GM12878 (cell line): ENCODE measurements around the gene CRMP1. TPM values are rescaled to one million over a fixed set of nuclear protein-coding genes. Genes with fewer than 3 reads are reported as not detected.

Source experiments
- ATAC-seq: fragments of 200-7000 bp; cut with Tn5 transposase; 3 replicates; pipeline ENCODE4 v1.9.1; 2020; ENCODE audit warnings: mild to moderate bottlenecking, moderate library complexity
- BruUV-seq: library from RNA; stranded (reverse); fragments of 400-500 nt; replicated peaks from 2 replicates; lab custom pipeline; 2021; lab: Mats Ljungman, UMichigan
- CTCF ChIA-PET: fragments of 300-600 bp; sonication (Branson Sonifier 250); formaldehyde crosslinking; extraction: SDS; loops from one replicate; lab custom pipeline; 2021; ENCODE audit warnings: inconsistent platforms; lab: Yijun Ruan, JAX
- POLR2A ChIA-PET: fragments of 350-600 bp; formaldehyde crosslinking; extraction: SDS; loops from one replicate; lab custom pipeline; 2021; ENCODE audit warnings: inconsistent platforms; lab: Charles Lee
- RAD21 ChIA-PET: fragments of 300-600 bp; sonication (Branson Sonifier 250); formaldehyde crosslinking; loops from one replicate; lab custom pipeline; 2023; ENCODE audit warnings: antibody characterized with exemption; ENCODE audit not compliant: unreplicated experiment; lab: Charles Lee
- SMC1A ChIA-PET: fragments of 300-600 bp; sonication (Branson Sonifier 250); formaldehyde crosslinking; loops from one replicate; lab custom pipeline; 2023; ENCODE audit not compliant: unreplicated experiment, uncharacterized antibody; lab: Charles Lee
- DNase-seq: peaks from one replicate; pipeline ENCODE4 v3.0.0-alpha.2; 2011; ENCODE audit warnings: low read depth, low spot score
- FAIRE-seq: peaks from 3 replicates; lab custom pipeline; 2011; peaks lifted over from hg19 to GRCh38; lab: Jason Lieb, UNC
- H2AFZ ChIP-seq: 2 replicates; pipeline ENCODE4 v1.6.0; 2011; ENCODE audit warnings: low read depth, low read length, control low read depth; ENCODE audit not compliant: control insufficient read depth
- H3K27ac ChIP-seq: 2 replicates; pipeline ENCODE4 v1.5.1; 2011; ENCODE audit warnings: control low read depth; ENCODE audit not compliant: control insufficient read depth, insufficient read depth
- H3K27me3 ChIP-seq, 2 experiments: replicated peaks in 1 of 2; 2 replicates each; pipeline versions ENCODE4 v1.6.0 to v1.6.1; 2011; ENCODE audit warnings: low read length in 1 of 2; ENCODE audit not compliant: control insufficient read depth in 2 of 2, insufficient read depth in 2 of 2
- H3K36me3 ChIP-seq, 2 experiments: 2 replicates each; pipeline ENCODE4 v1.5.1; 2011; ENCODE audit warnings: low read length in 1 of 2; ENCODE audit not compliant: control insufficient read depth in 2 of 2, insufficient read depth in 2 of 2
- H3K4me1 ChIP-seq: 2 replicates; pipeline ENCODE4 v1.6.1; 2011; ENCODE audit warnings: mild to moderate bottlenecking, low read length, moderate library complexity, mixed read lengths; ENCODE audit not compliant: control insufficient read depth, insufficient read depth
- H3K4me2 ChIP-seq: 2 replicates; pipeline ENCODE4 v1.6.0; 2011; ENCODE audit warnings: control low read depth; ENCODE audit not compliant: control insufficient read depth, insufficient read depth
- H3K4me3 ChIP-seq: fragments of 200-600 bp; sonication (generic); 2 replicates; pipeline ENCODE4 v1.5.1; 2016
- H3K79me2 ChIP-seq: 2 replicates; pipeline ENCODE4 v1.6.0; 2011; ENCODE audit warnings: low read length; ENCODE audit not compliant: control insufficient read depth, insufficient read depth
- H3K9ac ChIP-seq: 2 replicates; pipeline ENCODE4 v1.8.0; 2011; ENCODE audit warnings: low read length, control low read depth, mixed read lengths; ENCODE audit not compliant: control insufficient read depth, insufficient read depth
- H3K9me3 ChIP-seq: replicated peaks from 3 replicates; pipeline ENCODE4 v1.5.1; 2011; ENCODE audit warnings: mild to moderate bottlenecking, low read length; ENCODE audit not compliant: control insufficient read depth, insufficient read depth
- H4K20me1 ChIP-seq: 2 replicates; pipeline ENCODE4 v1.6.0; 2011; ENCODE audit not compliant: control insufficient read depth, insufficient read depth
- BHLHE40 ChIP-seq, 2 experiments: fragments of 450-650 bp in 1 of 2; IDR thresholded peaks; 2 replicates each; pipeline ENCODE4 v1.6.1; 2011 to 2017; ENCODE audit warnings: low read depth in 2 of 2, borderline replicate concordance in 1 of 2, improper control_type of control experiment in 1 of 2, low read length in 1 of 2, mild to moderate bottlenecking in 1 of 2
- CBX3 ChIP-seq: fragments of 200-600 bp; sonication (generic); IDR thresholded peaks from 2 replicates; pipeline ENCODE4 v1.6.1; 2016; ENCODE audit warnings: low read depth, borderline replicate concordance
- EP300 ChIP-seq, 2 experiments: fragments of 150-350 bp in 1 of 2; IDR thresholded peaks; 2 replicates each; pipeline ENCODE4 v1.6.1; 2011 to 2012; ENCODE audit warnings: low read depth in 2 of 2, low read length in 2 of 2, borderline replicate concordance in 1 of 2, improper control_type of control experiment in 1 of 2, inconsistent platforms in 1 of 2; ENCODE audit not compliant: control insufficient read depth in 1 of 2
- HDAC6 ChIP-seq: fragments of 200-600 bp; sonication (generic); IDR thresholded peaks from one replicate; pipeline ENCODE4 v1.8.0; 2017; ENCODE audit warnings: antibody characterized with exemption; ENCODE audit not compliant: unreplicated experiment
- NR2F1 ChIP-seq: fragments of 450-650 bp; conservative IDR thresholded peaks from 2 replicates; pipeline ENCODE4 v1.6.1; 2017; ENCODE audit warnings: mild to moderate bottlenecking
- PAX5 ChIP-seq: IDR thresholded peaks from 2 replicates; pipeline ENCODE4 v1.6.1; 2011; ENCODE audit warnings: low read depth, low read length, borderline replicate concordance
- RELB ChIP-seq: fragments of 450-650 bp; IDR thresholded peaks from 2 replicates; pipeline ENCODE4 v1.6.1; 2017; ENCODE audit warnings: low read depth, mild to moderate bottlenecking, moderate library complexity
- SMAD5 ChIP-seq: IDR thresholded peaks from 2 replicates; pipeline ENCODE4 v1.6.1; 2016; ENCODE audit warnings: antibody characterized with exemption, low read depth
- SREBF2 ChIP-seq: IDR thresholded peaks from 2 replicates; pipeline ENCODE4 v1.6.1; 2012; ENCODE audit warnings: mild to moderate bottlenecking, low read length
- ZBTB40 ChIP-seq: fragments of 450-650 bp; IDR thresholded peaks from 2 replicates; pipeline ENCODE4 v1.6.1; 2016; ENCODE audit warnings: mild to moderate bottlenecking, moderate library complexity, borderline replicate concordance
- WGBS: methylation state at CpG from one replicate; pipeline ENCODE4 v1.1.6; 2016; ENCODE audit warnings: low lambda C conversion rate; ENCODE audit not compliant: insufficient replicate concordance, insufficient coverage; ENCODE audit errors: missing lambda C conversion rate; 5-methylcytosine and 5-hydroxymethylcytosine counted together
- in situ Hi-C: fragments of 300-500 bp; cut with MboI; formaldehyde crosslinking; loops from 9 replicates; pipeline ENCODE4 v1.14.3; 2018; ENCODE audit warnings: mixed read lengths
- intact Hi-C: fragments of 100-400 bp; cut with micrococcal nuclease; formaldehyde crosslinking; loops from one replicate; pipeline ENCODE4 v1.14.2; 2022; ENCODE audit not compliant: unreplicated experiment
- polyA plus RNA-seq, 11 experiments: library from polyadenylated mRNA; depleted of rRNA in 4 of 11; unstranded in 6 of 11; stranded (reverse) in 5 of 11; fragments of >200 nt; fragmentation: Nextera tagmentation in 4 of 11; fragmentation: Illumina TruSeq in 1 of 11; extraction: Ambion mirVana in 4 of 11; extraction: Trizol in 1 of 11; gene quantifications; 1 replicate in 1 of 11; 2 replicates in 10 of 11; pipeline versions ENCODE4 v1.2.1 to v1.2.3, GENCODE V29; 2011 to 2016; ENCODE audit warnings: inconsistent platforms in 2 of 11, missing spikeins in 2 of 11, low read depth in 1 of 11
- total RNA-seq, 4 experiments: library from RNA; depleted of rRNA in 3 of 4; stranded (reverse); fragments of >200 nt in 3 of 4; fragmentation: Illumina TruSeq in 1 of 4; extraction: Trizol in 1 of 4; gene quantifications; 2 replicates each; pipeline versions ENCODE4 v1.2.1 to v1.2.3, GENCODE V29; 2013 to 2021
- TF ChIP-seq, protein P1 (sequence below): IDR thresholded peaks from 2 replicates; pipeline ENCODE4 v1.6.1; 2011; ENCODE audit warnings: mild to moderate bottlenecking, low read depth, low read length, moderate library complexity; ENCODE audit not compliant: insufficient replicate concordance
- TF ChIP-seq, protein P2 (sequence below): fragments of 450-650 bp; IDR thresholded peaks from 2 replicates; pipeline ENCODE4 v1.6.1; 2017; ENCODE audit warnings: borderline replicate concordance

Gene CRMP1
- total and polyA plus RNA-seq, 10 of the 15 experiments (the other 5 are each of a cell fraction or from before 2014, with no cell fraction given): 0.03 to 1.4 (median 0.12) TPM; not detected in 2

- FAIRE-seq (no peak), ATAC-seq (no peak), DNase-seq (no peak)
- WGBS: 0% methylated on average over 3 of the region's 3 CpGs
- ChIA-PET RAD21 (no interaction called here), SMC1A (no interaction called here), POLR2A (no interaction called here), CTCF (interaction anchor here (0.6 kb wide), 1 partner anchor 223 kb away, joined by 3 read pairs; no protein-coding TSS in a partner anchor)
- Histone ChIP-seq H3K4me2 (no peak overlapping the region), H3K9me3 (no peaks in the 10 kb centered on the region), H2AFZ (no peak overlapping the region), H3K27me3 (peaks cover 0 to 4% of the 10 kb centered on the region in 2 experiments; a peak in 2 of 4 replicates), H3K36me3 (no peaks in the 10 kb centered on the region), H3K9ac (no peak overlapping the region), H3K4me3 (no peak overlapping the region), H3K4me1 (no peaks in the 10 kb centered on the region), H3K79me2 (no peaks in the 10 kb centered on the region), H4K20me1 (no peaks in the 10 kb centered on the region), H3K27ac (no peak overlapping the region)
- intact Hi-C loops (no loop called here), in situ Hi-C loops (no loop called here)
- no TSS peak for BruUV-seq
- no peak for TF ChIP-seq SREBF2
- TF ChIP-seq, protein P1, sequence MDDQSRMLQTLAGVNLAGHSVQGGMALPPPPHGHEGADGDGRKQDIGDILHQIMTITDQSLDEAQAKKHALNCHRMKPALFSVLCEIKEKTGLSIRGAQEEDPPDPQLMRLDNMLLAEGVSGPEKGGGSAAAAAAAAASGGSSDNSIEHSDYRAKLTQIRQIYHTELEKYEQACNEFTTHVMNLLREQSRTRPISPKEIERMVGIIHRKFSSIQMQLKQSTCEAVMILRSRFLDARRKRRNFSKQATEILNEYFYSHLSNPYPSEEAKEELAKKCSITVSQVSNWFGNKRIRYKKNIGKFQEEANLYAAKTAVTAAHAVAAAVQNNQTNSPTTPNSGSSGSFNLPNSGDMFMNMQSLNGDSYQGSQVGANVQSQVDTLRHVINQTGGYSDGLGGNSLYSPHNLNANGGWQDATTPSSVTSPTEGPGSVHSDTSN: no peak
- TF ChIP-seq NR2F1: no peak
- TF ChIP-seq EP300 (IDR thresholded peaks at IDR 0.05; ENCODE audit: borderline replicate concordance in 1 of 2, control insufficient read depth in 1 of 2, low read depth in 2 of 2, low read length in 2 of 2): no peak
- TF ChIP-seq ZBTB40: no peak
- TF ChIP-seq HDAC6: no peak
- TF ChIP-seq, protein P2, sequence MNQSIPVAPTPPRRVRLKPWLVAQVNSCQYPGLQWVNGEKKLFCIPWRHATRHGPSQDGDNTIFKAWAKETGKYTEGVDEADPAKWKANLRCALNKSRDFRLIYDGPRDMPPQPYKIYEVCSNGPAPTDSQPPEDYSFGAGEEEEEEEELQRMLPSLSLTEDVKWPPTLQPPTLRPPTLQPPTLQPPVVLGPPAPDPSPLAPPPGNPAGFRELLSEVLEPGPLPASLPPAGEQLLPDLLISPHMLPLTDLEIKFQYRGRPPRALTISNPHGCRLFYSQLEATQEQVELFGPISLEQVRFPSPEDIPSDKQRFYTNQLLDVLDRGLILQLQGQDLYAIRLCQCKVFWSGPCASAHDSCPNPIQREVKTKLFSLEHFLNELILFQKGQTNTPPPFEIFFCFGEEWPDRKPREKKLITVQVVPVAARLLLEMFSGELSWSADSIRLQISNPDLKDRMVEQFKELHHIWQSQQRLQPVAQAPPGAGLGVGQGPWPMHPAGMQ: no peak
- TF ChIP-seq SMAD5: no peak
- no peak for TF ChIP-seq CBX3
- TF ChIP-seq BHLHE40 (IDR thresholded peaks at IDR 0.05; ENCODE audit: borderline replicate concordance in 1 of 2, low read depth in 2 of 2, low read length in 1 of 2): no peak
- TF ChIP-seq RELB: no peak
- TF ChIP-seq PAX5: no peak
These were observed 9.9 kb downstream of the CRMP1 start for GRCh38 chr4:5882947-5883346.
